A549 (cell line): Measurements from ENCODE around the gene TMEM63C. TPM values are rescaled to one million over a fixed set of nuclear protein-coding genes. Genes with fewer than 3 reads are reported as not detected.

Source experiments
- ATAC-seq, 2 experiments: fragments of 200-7000 bp in 1 of 2; fragments of >200 bp in 1 of 2; cut with Nextera tagmentation in 1 of 2; cut with Tn5 transposase in 1 of 2; 3 replicates each; pipeline versions ENCODE4 v1.8.0 to v1.9.1; 2018 to 2020; ENCODE audit warnings: mild to moderate bottlenecking in 1 of 2, moderate library complexity in 1 of 2
- CTCF ChIA-PET: fragments of 300-600 bp; sonication (Branson Sonifier 250); formaldehyde crosslinking; extraction: SDS; loops from one replicate; lab custom pipeline; 2021; ENCODE audit warnings: antibody characterized with exemption, inconsistent platforms; lab: Yijun Ruan, JAX
- POLR2A ChIA-PET: fragments of 350-600 bp; formaldehyde crosslinking; extraction: SDS; loops from one replicate; lab custom pipeline; 2021; ENCODE audit warnings: antibody characterized with exemption, inconsistent platforms; lab: Yijun Ruan, JAX
- DNase-seq, 2 experiments: peaks; one replicate each; pipeline versions ENCODE4 v3.0.0 to v3.0.0-alpha.2; 2011 to 2016; ENCODE audit warnings: low read depth in 1 of 2, low spot score in 1 of 2
- FAIRE-seq: peaks from 2 replicates; lab custom pipeline; 2011; peaks lifted over from hg19 to GRCh38; lab: Jason Lieb, UNC
- H3K27ac ChIP-seq, 2 experiments: fragments of >200 bp; sonication (Bioruptor Twin); formaldehyde crosslinking; 3 replicates each; pipeline ENCODE4 v1.5.1; 2016 to 2017
- H3K4me1 ChIP-seq: fragments of >200 bp; sonication (Bioruptor Twin); formaldehyde crosslinking; 3 replicates; pipeline ENCODE4 v1.6.1; 2016
- H3K4me2 ChIP-seq: fragments of >200 bp; sonication (Bioruptor Twin); formaldehyde crosslinking; 3 replicates; pipeline ENCODE4 v1.6.1; 2016
- H3K4me3 ChIP-seq: fragments of >200 bp; sonication (Bioruptor Twin); formaldehyde crosslinking; 3 replicates; pipeline ENCODE4 v1.5.1; 2016
- H3K9me3 ChIP-seq: fragments of >200 bp; sonication (Bioruptor Twin); formaldehyde crosslinking; 3 replicates; pipeline ENCODE4 v1.6.1; 2016
- BHLHE40 ChIP-seq: IDR thresholded peaks from 2 replicates; pipeline ENCODE4 v1.6.1; 2012; ENCODE audit warnings: low read depth, low read length, inconsistent platforms
- CBX8 ChIP-seq: fragments of 200-600 bp; sonication (generic); IDR thresholded peaks from 2 replicates; pipeline ENCODE4 v1.6.1; 2016
- CHD2 ChIP-seq: fragments of 150-350 bp; IDR thresholded peaks from 2 replicates; pipeline ENCODE4 v1.6.1; 2014; ENCODE audit warnings: low read length; ENCODE audit not compliant: partially characterized antibody
- CHD4 ChIP-seq: fragments of 200-600 bp; sonication (generic); IDR thresholded peaks from 2 replicates; pipeline ENCODE4 v1.6.1; 2016; ENCODE audit warnings: antibody characterized with exemption, mild to moderate bottlenecking, borderline replicate concordance
- CTCF ChIP-seq: fragments of >200 bp; sonication (Bioruptor Twin); formaldehyde crosslinking; IDR thresholded peaks from 3 replicates; pipeline ENCODE4 v1.5.1; 2016
- E2F6 ChIP-seq: IDR thresholded peaks from 2 replicates; pipeline ENCODE4 v1.6.1; 2012; ENCODE audit warnings: low read depth, borderline replicate concordance
- EHF ChIP-seq: fragments of 250-450 bp; sonication (Bioruptor Pico); IDR thresholded peaks from 2 replicates; pipeline ENCODE4 v1.5.0; 2020; ENCODE audit warnings: mild to moderate bottlenecking
- FOSB ChIP-seq: fragments of 250-450 bp; sonication (Bioruptor Pico); IDR thresholded peaks from 2 replicates; pipeline ENCODE4 v1.5.0; 2020; ENCODE audit warnings: mild to moderate bottlenecking, moderate library complexity
- HDAC2 ChIP-seq: fragments of 200-600 bp; sonication (generic); IDR thresholded peaks from 2 replicates; pipeline ENCODE4 v1.6.1; 2016
- HMGXB4 ChIP-seq: fragments of 250-450 bp; sonication (Bioruptor Pico); IDR thresholded peaks from 2 replicates; pipeline ENCODE4 v1.5.0; 2021; ENCODE audit warnings: mild to moderate bottlenecking, moderate library complexity, borderline replicate concordance
- HOXB13 ChIP-seq: fragments of 250-450 bp; sonication (Bioruptor Pico); IDR thresholded peaks from 2 replicates; pipeline ENCODE4 v1.5.0; 2020; ENCODE audit warnings: low read depth, mild to moderate bottlenecking, moderate library complexity
- JUN ChIP-seq, 2 experiments: fragments of >200 bp; sonication (Bioruptor Twin); formaldehyde crosslinking; IDR thresholded peaks; 2 replicates in 1 of 2; 3 replicates in 1 of 2; pipeline ENCODE4 v1.6.1; 2016 to 2017
- JUNB ChIP-seq: fragments of >200 bp; sonication (Bioruptor Twin); formaldehyde crosslinking; IDR thresholded peaks from 2 replicates; pipeline ENCODE4 v1.6.1; 2016
- KDM1A ChIP-seq: fragments of 200-600 bp; sonication (generic); IDR thresholded peaks from 2 replicates; pipeline ENCODE4 v1.6.1; 2016; ENCODE audit warnings: low read depth, mild to moderate bottlenecking
- PBX3 ChIP-seq: IDR thresholded peaks from 2 replicates; pipeline ENCODE4 v1.6.1; 2012
- PHF8 ChIP-seq: fragments of 200-600 bp; sonication (generic); IDR thresholded peaks from 2 replicates; pipeline ENCODE4 v1.6.1; 2016; ENCODE audit warnings: low read depth, mild to moderate bottlenecking, antibody characterized with exemption, moderate library complexity, borderline replicate concordance
- RAD21 ChIP-seq, 2 experiments: fragments of >200 bp in 1 of 2; sonication (Bioruptor Twin) in 1 of 2; formaldehyde crosslinking in 1 of 2; IDR thresholded peaks in 1 of 2; conservative IDR thresholded peaks in 1 of 2; 2 replicates in 1 of 2; 3 replicates in 1 of 2; pipeline ENCODE4 v1.6.1; 2012 to 2018; ENCODE audit warnings: inconsistent platforms in 1 of 2
- RARB ChIP-seq: fragments of 250-450 bp; sonication (Bioruptor Pico); IDR thresholded peaks from 2 replicates; pipeline ENCODE4 v1.8.0; 2021; ENCODE audit warnings: mild to moderate bottlenecking, moderate library complexity
- RCOR1 ChIP-seq: fragments of 150-350 bp; IDR thresholded peaks from 2 replicates; pipeline ENCODE4 v1.6.1; 2014; ENCODE audit warnings: antibody characterized with exemption, low read length, low read depth
- RNF2 ChIP-seq: fragments of 200-600 bp; sonication (generic); IDR thresholded peaks from 2 replicates; pipeline ENCODE4 v1.6.1; 2016; ENCODE audit warnings: low read depth, mild to moderate bottlenecking, antibody characterized with exemption, moderate library complexity, borderline replicate concordance
- ZC3H11A ChIP-seq: fragments of 450-650 bp; IDR thresholded peaks from 2 replicates; pipeline ENCODE4 v1.6.1; 2014; ENCODE audit warnings: antibody characterized with exemption, mild to moderate bottlenecking
- ZFP36 ChIP-seq: fragments of 450-650 bp; IDR thresholded peaks from 2 replicates; pipeline ENCODE4 v1.6.1; 2014; ENCODE audit warnings: borderline replicate concordance; ENCODE audit not compliant: partially characterized antibody
- WGBS: methylation state at CpG from one replicate; pipeline ENCODE4 v1.1.6; 2017; ENCODE audit errors: missing lambda C conversion rate; 5-methylcytosine and 5-hydroxymethylcytosine counted together
- polyA plus RNA-seq, 4 experiments: library from polyadenylated mRNA; depleted of rRNA in 3 of 4; stranded (reverse); fragments of >200 nt; fragmentation: RNase III in 1 of 4; extraction: RNeasy Plus Mini Kit Qiagen cat#74134 plus additional on column Dnase treatment in 1 of 4; gene quantifications; 2 replicates in 3 of 4; 3 replicates in 1 of 4; pipeline ENCODE4 v1.2.3, GENCODE V29; 2011 to 2017

TMEM63C gene
- polyA plus RNA-seq, 2 of the 4 experiments (the other 2 are of a cell fraction), result 0.43 to 0.57 TPM

- CTCF ChIA-PET, result interaction anchor here (1.4 to 2.0 kb wide), 4 partner anchors 11 to 43 kb away, joined by 3 to 6 read pairs (median 4); no protein-coding TSS in a partner anchor
- H3K9me3 ChIP-seq, result no peaks in the 10 kb centered on the region
- 41% methylated on average over 8 of the region's 8 CpGs for WGBS
- TF ChIP-seq RNF2 (peak; percentile 98), HMGXB4 (no peak), ZFP36 (peak; percentile 16), CBX8 (peak; percentile 99)
- TF ChIP-seq, all 56 proteins: peak for 3
- POLR2A ChIA-PET, result no interaction called here
- ATAC-seq (no peak), FAIRE-seq (no peak), DNase-seq (no peak)
- no peak overlapping the region for H3K27ac ChIP-seq
- H3K4me2 ChIP-seq, result no peak overlapping the region
- no peak overlapping the region for H3K4me3 ChIP-seq
- no peaks in the 10 kb centered on the region for H3K4me1 ChIP-seq
Measured at GRCh38 chr14:77194706-77195105, 13.1 kb downstream of the TMEM63C start.

- DNase-seq (no peak), ATAC-seq (no peak), FAIRE-seq (no peak)
- ChIA-PET CTCF (interaction anchor here (0.9 to 2.0 kb wide), 3 partner anchors 17 to 71 kb away, joined by 3 to 5 read pairs (median 3); no protein-coding TSS in a partner anchor), POLR2A (no interaction called here)
- Histone ChIP-seq H3K27ac (no peak overlapping the region), H3K4me3 (no peak overlapping the region), H3K4me2 (no peak overlapping the region), H3K4me1 (no peaks in the 10 kb centered on the region), H3K9me3 (no peaks in the 10 kb centered on the region)
- no peak for TF ChIP-seq RCOR1
- TF ChIP-seq EHF (CRISPR knock-in tag), result no peak
- TF ChIP-seq CHD4, result no peak
- 25% methylated on average over 2 of the region's 9 CpGs for WGBS
Measured at GRCh38 chr14:77195766-77196165, 14.2 kb downstream of the TMEM63C start.

- no peak for DNase-seq
- Histone ChIP-seq H3K27ac (no peak overlapping the region), H3K4me3 (no peak overlapping the region), H3K4me1 (no peaks in the 10 kb centered on the region)
- CTCF ChIA-PET, result interaction anchor here (3.0 kb wide), 1 partner anchor 15 kb away, joined by 10 read pairs; no protein-coding TSS in a partner anchor
- no peak for FAIRE-seq
- ATAC-seq, result no peak
- TF ChIP-seq JUNB, result no peak
- TF ChIP-seq, all 56 proteins: peak for 0
- no peaks in the 10 kb centered on the region for H3K9me3 ChIP-seq
- no peak overlapping the region for H3K4me2 ChIP-seq
- POLR2A ChIA-PET, result no interaction called here
- 53% methylated on average over 4 of the region's 4 CpGs for WGBS
Measured at GRCh38 chr14:77197988-77198387, 16.4 kb downstream of the TMEM63C start.

GRCh38 chr14:77198561-77198960 lies 17.0 kb downstream of the TMEM63C start:
- DNase-seq (no peak), FAIRE-seq (no peak)
- POLR2A ChIA-PET, result no interaction called here

More at GRCh38 chr14:77198561-77198960, 17.0 kb downstream of the TMEM63C start:
- no peak overlapping the region for H3K4me2 ChIP-seq
- TF ChIP-seq KDM1A, result no peak
- TF ChIP-seq RAD21 (conservative IDR thresholded peaks at IDR 0.05 in 1 of 2, IDR thresholded peaks at IDR 0.05 in 1 of 2), result no peak
- no peak for TF ChIP-seq FOSB
- TF ChIP-seq PBX3, result no peak
- TF ChIP-seq HOXB13 (CRISPR knock-in tag), result no peak
- TF ChIP-seq CHD2, result no peak
- no peak for TF ChIP-seq JUNB
- no peak for TF ChIP-seq CTCF
- no peak for TF ChIP-seq BHLHE40
- TF ChIP-seq HMGXB4, result no peak
- TF ChIP-seq PHF8, result no peak
- no peak for TF ChIP-seq RCOR1
- no peak for TF ChIP-seq ZC3H11A
- TF ChIP-seq HDAC2, result no peak
- TF ChIP-seq RARB (CRISPR knock-in tag), result no peak
- no peak for TF ChIP-seq CBX8
- no peak for TF ChIP-seq E2F6
- TF ChIP-seq JUN (IDR thresholded peaks at IDR 0.05), result no peak
- TF ChIP-seq, all 56 proteins: peak for 0
- H3K4me1 ChIP-seq, result no peaks in the 10 kb centered on the region
- H3K27ac ChIP-seq, result no peak overlapping the region
- WGBS, result 53% methylated on average over 6 of the region's 6 CpGs
- no peaks in the 10 kb centered on the region for H3K9me3 ChIP-seq
- H3K4me3 ChIP-seq, result no peak overlapping the region
- CTCF ChIA-PET, result interaction anchor here (0.9 to 3.0 kb wide), 4 partner anchors 14 to 323 kb away, joined by 3 to 10 read pairs (median 3); no protein-coding TSS in a partner anchor
- no peak for ATAC-seq
